Liver (tissue), 3 donors: ENCODE measurements around the gene LSAMP.

Experiments
- CTCF ChIP-seq: fragments of 150-350 bp; IDR thresholded peaks from 2 replicates; pipeline ENCODE4 v1.5.1; 2017; ENCODE audit warnings: improper control_type of control experiment, low read depth, low read length; ENCODE audit not compliant: missing input control
- EGR1 ChIP-seq, 2 donors: IDR thresholded peaks; 2 replicates each; pipeline ENCODE4 v1.6.1; 2016 to 2018; ENCODE audit warnings: antibody characterized with exemption in 2 of 2, low read depth in 2 of 2
- GABPA ChIP-seq, 2 donors: IDR thresholded peaks in 1 of 2; conservative IDR thresholded peaks in 1 of 2; 2 replicates each; pipeline ENCODE4 v1.6.1; 2016; ENCODE audit warnings: antibody characterized with exemption in 2 of 2, mild to moderate bottlenecking in 1 of 2, moderate library complexity in 1 of 2
- JUND ChIP-seq, 2 donors: IDR thresholded peaks; 2 replicates each; pipeline ENCODE4 v1.6.1; 2016; ENCODE audit warnings: antibody characterized with exemption in 2 of 2
- MAX ChIP-seq: IDR thresholded peaks from 2 replicates; pipeline ENCODE4 v1.6.1; 2016; ENCODE audit warnings: antibody characterized with exemption
- RAD21 ChIP-seq, 2 donors: IDR thresholded peaks; 2 replicates each; pipeline ENCODE4 v1.6.1; 2016; ENCODE audit warnings: antibody characterized with exemption in 2 of 2, mild to moderate bottlenecking in 2 of 2
- REST ChIP-seq: IDR thresholded peaks from 2 replicates; pipeline ENCODE4 v1.6.1; 2016; ENCODE audit warnings: antibody characterized with exemption, mild to moderate bottlenecking
- TAF1 ChIP-seq: conservative IDR thresholded peaks from 2 replicates; pipeline ENCODE4 v1.6.1; 2016; ENCODE audit warnings: antibody characterized with exemption, mild to moderate bottlenecking
- TF ChIP-seq, protein P1 (sequence below): IDR thresholded peaks from 2 replicates; pipeline ENCODE4 v1.6.1; 2016; ENCODE audit warnings: antibody characterized with exemption
- donor health status: healthy.
- donor health status: healthy.

DNA sequence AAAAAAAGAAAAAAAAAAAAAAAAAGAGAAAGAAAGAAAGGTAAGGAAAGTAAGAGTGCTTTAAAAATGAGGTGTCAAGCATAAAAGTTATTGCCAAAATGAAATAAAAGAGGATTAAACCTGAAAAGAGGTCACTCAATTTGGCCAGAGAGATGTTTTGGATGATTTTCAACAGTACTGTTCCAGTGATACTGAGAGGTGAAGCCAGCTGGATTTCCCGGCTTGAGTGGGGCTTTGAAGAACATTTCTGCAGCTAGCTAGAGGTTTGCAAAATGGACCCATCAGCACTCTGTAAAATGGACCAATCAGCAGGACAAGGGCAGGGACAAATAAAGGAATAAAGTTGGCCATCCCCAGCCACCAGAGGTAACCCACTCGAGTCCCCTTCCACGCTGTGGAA lies 128.5 kb downstream of the LSAMP start:
- no peak for TF ChIP-seq CTCF
- TF ChIP-seq MAX: no peak
- no peak for TF ChIP-seq JUND (IDR thresholded peaks at IDR 0.05)
- TF ChIP-seq, protein P1, sequence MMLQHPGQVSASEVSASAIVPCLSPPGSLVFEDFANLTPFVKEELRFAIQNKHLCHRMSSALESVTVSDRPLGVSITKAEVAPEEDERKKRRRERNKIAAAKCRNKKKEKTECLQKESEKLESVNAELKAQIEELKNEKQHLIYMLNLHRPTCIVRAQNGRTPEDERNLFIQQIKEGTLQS: no peak
- no peak for TF ChIP-seq EGR1 (IDR thresholded peaks at IDR 0.05; ENCODE audit: low read depth in 2 of 2)
- TF ChIP-seq RAD21 (IDR thresholded peaks at IDR 0.05): no peak
- no peak for TF ChIP-seq GABPA (IDR thresholded peaks at IDR 0.05 in 1 of 2, conservative IDR thresholded peaks at IDR 0.05 in 1 of 2)
- TF ChIP-seq REST: no peak
- TF ChIP-seq TAF1: no peak
